Jurkat, Clone E6-1 (cell line): ENCODE results near the gene FIGNL2.

ENCODE experiments used
- DNase-seq: peaks from one replicate; pipeline ENCODE4 v3.0.0-alpha.2; 2011; ENCODE audit warnings: low read depth, low spot score
- H3K4me3 ChIP-seq: 2 replicates; pipeline ENCODE4 v1.5.1; 2011; ENCODE audit warnings: mild to moderate bottlenecking, low read length, control low read depth, moderate library complexity

The FIGNL2 gene

GRCh38 chr12:51863933-51864832 lies 15.7 kb upstream of the FIGNL2 start:
- no peak for DNase-seq
- no peak overlapping the region for H3K4me3 ChIP-seq

- DNase-seq: no peak
- no peak overlapping the region for H3K4me3 ChIP-seq
Observed at GRCh38 chr12:51863363-51863932, 14.9 kb upstream of the FIGNL2 start.

GRCh38 chr12:51862947-51863346 lies 14.4 kb upstream of the FIGNL2 start:
- DNase-seq: no peak
- H3K4me3 ChIP-seq: no peak overlapping the region

- no peak overlapping the region for H3K4me3 ChIP-seq
- no peak for DNase-seq
Observed at GRCh38 chr12:51860986-51861385, 12.5 kb upstream of the FIGNL2 start.

- DNase-seq: no peak
Observed at GRCh38 chr12:51855586-51856428, 7.3 kb upstream of the FIGNL2 start.

GRCh38 chr12:51852404-51853137 lies 4.1 kb upstream of the FIGNL2 start:
- DNase-seq: no peak
- no peak overlapping the region for H3K4me3 ChIP-seq

More at GRCh38 chr12:51855586-51856428, 7.3 kb upstream of the FIGNL2 start:
- no peak overlapping the region for H3K4me3 ChIP-seq

- peak; percentile 21 for DNase-seq
Observed at GRCh38 chr12:51851413-51852124, 3.1 kb upstream of the FIGNL2 start.

GRCh38 chr12:51850965-51851299 lies 2.4 kb upstream of the FIGNL2 start:
- no peak overlapping the region for H3K4me3 ChIP-seq
- no peak for DNase-seq

More at GRCh38 chr12:51851413-51852124, 3.1 kb upstream of the FIGNL2 start:
- H3K4me3 ChIP-seq: no peak overlapping the region

- H3K4me3 ChIP-seq: no peak overlapping the region
- DNase-seq: no peak
Observed at GRCh38 chr12:51850081-51850964, 1.8 kb upstream of the FIGNL2 start.

- DNase-seq: no peak
- H3K4me3 ChIP-seq: no peak overlapping the region
Observed at GRCh38 chr12:51848841-51849735, 570 bp upstream of the FIGNL2 start.

GRCh38 chr12:51847643-51848325 lies 734 bp downstream of the FIGNL2 start:
- no peak for DNase-seq
- no peak overlapping the region for H3K4me3 ChIP-seq

GRCh38 chr12:51846911-51847642 lies 1.4 kb downstream of the FIGNL2 start:
- peak overlapping the region; percentile 54 for H3K4me3 ChIP-seq
- DNase-seq: no peak

GRCh38 chr12:51846271-51846691 lies 2.2 kb downstream of the FIGNL2 start:
- no peak for DNase-seq
- no peak overlapping the region for H3K4me3 ChIP-seq

- H3K4me3 ChIP-seq: no peak overlapping the region
- no peak for DNase-seq
Observed at GRCh38 chr12:51845482-51845881, 3.0 kb downstream of the FIGNL2 start.

GRCh38 chr12:51844854-51845253 lies 3.7 kb downstream of the FIGNL2 start:
- no peak overlapping the region for H3K4me3 ChIP-seq
- no peak for DNase-seq

GRCh38 chr12:51841727-51842126 lies 6.8 kb downstream of the FIGNL2 start:
- DNase-seq: no peak
- no peak overlapping the region for H3K4me3 ChIP-seq
